IMR-90 (cell line): ENCODE data around the gene CLIC5.

Experiments
- CTCF ChIP-seq: conservative IDR thresholded peaks from 2 replicates; pipeline ENCODE4 v1.5.1; 2012; ENCODE audit warnings: mild to moderate bottlenecking, low read depth, low read length, improper control_type of control experiment
- MAFK ChIP-seq: IDR thresholded peaks from 2 replicates; pipeline ENCODE4 v1.6.1; 2012; ENCODE audit warnings: low read depth, low read length, improper control_type of control experiment
- POLR2A ChIP-seq: IDR thresholded peaks from 2 replicates; pipeline ENCODE4 v1.6.1; 2012; ENCODE audit warnings: mild to moderate bottlenecking, low read depth, low read length
- RAD21 ChIP-seq: IDR thresholded peaks from 2 replicates; pipeline ENCODE4 v1.6.1; 2012; ENCODE audit warnings: low read length, improper control_type of control experiment
- SMC3 ChIP-seq: fragments of 150-350 bp; IDR thresholded peaks from 2 replicates; pipeline ENCODE4 v1.6.1; 2016; ENCODE audit warnings: low read depth, mild to moderate bottlenecking, antibody characterized with exemption, low read length, moderate library complexity
- TF ChIP-seq, protein P1 (sequence below): fragments of 150-350 bp; IDR thresholded peaks from 2 replicates; pipeline ENCODE4 v1.6.1; 2017; ENCODE audit warnings: mild to moderate bottlenecking, antibody characterized with exemption, low read length, low read depth

DNA sequence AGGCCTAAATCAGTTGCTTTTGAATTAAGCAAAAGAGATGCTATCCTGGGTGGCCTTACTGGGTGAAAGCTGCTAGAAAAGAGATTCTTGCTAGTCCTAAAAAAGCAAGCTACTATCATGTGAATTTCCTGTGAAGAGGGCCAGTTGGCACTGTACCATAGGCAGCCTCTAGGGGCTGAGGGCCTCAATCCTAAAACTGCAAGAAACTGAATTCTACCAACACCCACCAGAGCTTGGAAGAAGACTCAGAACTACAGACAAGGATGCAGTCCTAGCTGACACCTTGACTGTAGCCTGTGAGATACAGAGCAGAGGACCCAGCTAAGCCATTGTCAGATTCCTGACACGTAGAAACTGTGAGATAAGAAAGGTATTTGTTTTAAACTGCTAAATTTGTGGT lies 24.5 kb downstream of the CLIC5 start:
- TF ChIP-seq POLR2A (no peak), MAFK (no peak), CTCF (no peak), RAD21 (no peak), SMC3 (no peak)
- TF ChIP-seq, protein P1, sequence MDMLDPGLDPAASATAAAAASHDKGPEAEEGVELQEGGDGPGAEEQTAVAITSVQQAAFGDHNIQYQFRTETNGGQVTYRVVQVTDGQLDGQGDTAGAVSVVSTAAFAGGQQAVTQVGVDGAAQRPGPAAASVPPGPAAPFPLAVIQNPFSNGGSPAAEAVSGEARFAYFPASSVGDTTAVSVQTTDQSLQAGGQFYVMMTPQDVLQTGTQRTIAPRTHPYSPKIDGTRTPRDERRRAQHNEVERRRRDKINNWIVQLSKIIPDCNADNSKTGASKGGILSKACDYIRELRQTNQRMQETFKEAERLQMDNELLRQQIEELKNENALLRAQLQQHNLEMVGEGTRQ: no peak
